Natural killer cell (primary cell): ENCODE data around the gene TICRR. TPM values are rescaled to one million over a fixed set of nuclear protein-coding genes. Genes with fewer than 3 reads are reported as not detected.
"Not testable (repeated sequence)": the region's sequence is repeated elsewhere in the genome, so short reads cannot be mapped to it uniquely, and the experiment has no call there.

Experiments used
- ATAC-seq, 3 donors: fragments of 150-1000 bp in 2 of 3; fragments of 200-7000 bp in 1 of 3; cut with Tn5 transposase; 1 replicate in 1 of 3; 2 replicates in 2 of 3; pipeline ENCODE4 v1.10.0; 2021; ENCODE audit warnings: mild to moderate bottlenecking in 2 of 3, moderate library complexity in 2 of 3
- DNase-seq, 2 donors: peaks; one replicate each; pipeline versions ENCODE4 v3.0.0 to v3.0.0-alpha.2; 2013 to 2021; ENCODE audit warnings: mixed read lengths in 1 of 2
- H3K27ac ChIP-seq: one replicate; pipeline ENCODE4 v1.5.1; 2013; ENCODE audit warnings: mild to moderate bottlenecking, low read length
- H3K27me3 ChIP-seq: one replicate; pipeline ENCODE4 v1.6.1; 2013; ENCODE audit warnings: low read length; ENCODE audit not compliant: control insufficient read depth, insufficient read depth
- H3K36me3 ChIP-seq: one replicate; pipeline ENCODE4 v1.6.1; 2013; ENCODE audit warnings: low read length; ENCODE audit not compliant: control insufficient read depth, insufficient read depth
- H3K4me1 ChIP-seq: one replicate; pipeline ENCODE4 v1.6.1; 2013; ENCODE audit warnings: low read length; ENCODE audit not compliant: control insufficient read depth, insufficient read depth
- H3K4me3 ChIP-seq: one replicate; pipeline ENCODE4 v1.5.1; 2013; ENCODE audit warnings: low read length
- H3K9me3 ChIP-seq: one replicate; pipeline ENCODE4 v1.6.1; 2013; ENCODE audit warnings: low read length; ENCODE audit not compliant: control insufficient read depth, insufficient read depth
- H3K27ac Mint-ChIP-seq, 2 donors: one replicate each; pipeline ENCODE4 v1.8.0; 2022; ENCODE audit warnings: mild to moderate bottlenecking in 2 of 2, mixed read lengths in 2 of 2, moderate library complexity in 1 of 2
- H3K27me3 Mint-ChIP-seq, 2 donors: one replicate each; pipeline ENCODE4 v1.8.0; 2022; ENCODE audit warnings: low read depth in 2 of 2, mixed read lengths in 2 of 2
- H3K36me3 Mint-ChIP-seq: one replicate; pipeline ENCODE4 v1.8.0; 2022; ENCODE audit warnings: mixed read lengths
- H3K4me1 Mint-ChIP-seq, 2 donors: one replicate each; pipeline ENCODE4 v1.8.0; 2022; ENCODE audit warnings: mixed read lengths in 2 of 2
- H3K4me3 Mint-ChIP-seq: one replicate; pipeline ENCODE4 v1.8.0; 2022; ENCODE audit warnings: mild to moderate bottlenecking, moderate library complexity, mixed read lengths
- H3K9me3 Mint-ChIP-seq, 2 donors: one replicate each; pipeline ENCODE4 v1.8.0; 2022; ENCODE audit warnings: mixed read lengths in 2 of 2
- CTCF ChIP-seq: fragments of 200-600 bp; IDR thresholded peaks from one replicate; pipeline ENCODE4 v1.8.0; 2022; ENCODE audit warnings: antibody characterized with exemption
- WGBS: methylation state at CpG from one replicate; pipeline ENCODE4 v1.1.7; 2013; ENCODE audit warnings: missing lambda C conversion rate; ENCODE audit not compliant: insufficient coverage; 5-methylcytosine and 5-hydroxymethylcytosine counted together
- intact Hi-C: fragments of 100-400 bp; cut with micrococcal nuclease; formaldehyde crosslinking; loops from one replicate; pipeline ENCODE4 v1.14.2; 2022
- total RNA-seq, 4 donors: library from RNA; stranded (reverse); fragments of 120-200 nt in 1 of 4; gene quantifications; one replicate each; pipeline versions ENCODE4 v1.2.3 to v1.2.4, GENCODE V29; 2013 to 2022

The TICRR gene
- total RNA-seq, 3 donors from 2014 or later (not counting 1 experiment from before 2014, with no cell fraction given): 0.13 to 0.59 (median 0.14) TPM

- H3K27me3 Mint-ChIP-seq: peaks cover 16 to 29% of the 10 kb centered on the region in 2 donors
- H3K36me3 Mint-ChIP-seq: peaks cover 9% of the 10 kb centered on the region
- peaks cover 4 to 7% of the 10 kb centered on the region in 2 donors for H3K9me3 Mint-ChIP-seq
- no peaks in the 10 kb centered on the region for H3K4me1 Mint-ChIP-seq
- Histone ChIP-seq H3K4me3 (no peak overlapping the region), H3K27me3 (no peaks in the 10 kb centered on the region), H3K36me3 (no peaks in the 10 kb centered on the region), H3K4me1 (no peaks in the 10 kb centered on the region), H3K27ac (no peak overlapping the region), H3K9me3 (peaks cover 4% of the 10 kb centered on the region)
- no peak overlapping the region for H3K4me3 Mint-ChIP-seq
- DNase-seq (no peak), ATAC-seq (no peak)
- WGBS: 96% methylated on average over 2 of the region's 4 CpGs
- intact Hi-C loops: no loop called here
- no peak for TF ChIP-seq CTCF
- no peak overlapping the region for H3K27ac Mint-ChIP-seq
These were observed 41.3 kb upstream of the TICRR start for GRCh38 chr15:89533861-89534544.

DNA sequence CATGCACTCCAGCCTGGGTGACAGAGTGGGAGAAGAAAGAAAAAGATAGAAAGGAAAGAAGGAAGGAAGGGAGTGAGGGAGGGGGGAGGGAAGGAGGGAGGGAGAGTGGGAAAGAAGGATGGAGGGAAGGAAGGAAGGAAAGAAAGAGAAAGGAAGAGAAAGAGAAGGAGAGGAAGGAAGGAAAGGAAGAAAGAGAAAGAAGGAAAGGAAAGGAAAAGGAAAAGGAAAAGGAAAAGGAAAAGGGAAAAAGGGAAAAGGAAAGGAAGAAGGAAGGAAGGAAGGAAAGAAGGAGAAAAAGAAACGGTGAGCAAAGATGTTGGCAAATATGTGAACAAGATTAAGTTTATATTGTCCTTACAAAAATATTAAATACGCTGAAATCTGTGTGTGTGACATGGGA is 36.2 kb upstream of the TICRR start:
- intact Hi-C loops: no loop called here

GRCh38 chr15:89542369-89542768 is 32.9 kb upstream of the TICRR start:
- Mint-ChIP-seq H3K9me3 (peaks cover 4 to 7% of the 10 kb centered on the region in 2 donors), H3K4me1 (no peaks in the 10 kb centered on the region), H3K27me3 (peaks cover 26 to 28% of the 10 kb centered on the region in 2 donors), H3K27ac (no peak overlapping the region), H3K4me3 (no peak overlapping the region), H3K36me3 (peaks cover 9% of the 10 kb centered on the region)
- H3K27me3 ChIP-seq: no peaks in the 10 kb centered on the region
- 70% methylated on average over 3 of the region's 3 CpGs for WGBS
- no peak overlapping the region for H3K4me3 ChIP-seq
- H3K9me3 ChIP-seq: peaks cover 4% of the 10 kb centered on the region
- ATAC-seq: no peak
- no peaks in the 10 kb centered on the region for H3K36me3 ChIP-seq
- intact Hi-C loops: no loop called here
- no peak for TF ChIP-seq CTCF
- no peak overlapping the region for H3K27ac ChIP-seq
- no peaks in the 10 kb centered on the region for H3K4me1 ChIP-seq
- DNase-seq: no peak

More for the DNA sequence above, 36.2 kb upstream of the TICRR start:
- Histone ChIP-seq H3K4me1 (no peaks in the 10 kb centered on the region), H3K4me3 (no peak overlapping the region), H3K36me3 (no peaks in the 10 kb centered on the region), H3K9me3 (peaks cover 4% of the 10 kb centered on the region), H3K27ac (no peak overlapping the region), H3K27me3 (no peaks in the 10 kb centered on the region)
- H3K4me1 Mint-ChIP-seq: no peaks in the 10 kb centered on the region
- H3K4me3 Mint-ChIP-seq: no peak overlapping the region
- peaks cover 9% of the 10 kb centered on the region for H3K36me3 Mint-ChIP-seq
- DNase-seq: no peak
- no peak for TF ChIP-seq CTCF
- 88% methylated on average over 2 of the region's 2 CpGs for WGBS
- peaks cover 4 to 7% of the 10 kb centered on the region in 2 donors for H3K9me3 Mint-ChIP-seq
- no peak for ATAC-seq
- no peak overlapping the region for H3K27ac Mint-ChIP-seq
- H3K27me3 Mint-ChIP-seq: peaks cover 30 to 44% of the 10 kb centered on the region in 2 donors

DNA sequence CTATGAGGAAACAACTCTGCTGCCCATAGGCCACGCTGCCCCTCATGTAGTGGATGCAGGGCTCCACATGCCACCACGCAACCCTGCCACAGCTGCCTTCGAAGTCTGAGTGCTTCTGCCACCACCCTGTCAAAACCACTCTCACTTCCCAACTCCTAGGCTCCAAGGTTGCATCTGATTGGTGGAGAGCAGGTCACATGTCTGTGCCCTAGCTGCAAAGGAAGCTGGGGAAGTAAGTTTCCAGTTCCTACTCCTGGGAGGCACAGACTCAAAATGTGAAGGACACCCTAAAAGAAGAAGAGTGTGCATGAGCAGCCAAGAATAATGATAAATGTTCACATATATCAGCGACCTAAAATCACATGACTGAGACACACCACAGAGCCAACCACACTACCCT is 31.9 kb upstream of the TICRR start:
- no peaks in the 10 kb centered on the region for H3K4me1 Mint-ChIP-seq

GRCh38 chr15:89549138-89549537 is 26.1 kb upstream of the TICRR start:
- H3K4me3 ChIP-seq, H3K36me3 Mint-ChIP-seq, H3K9me3 ChIP-seq, H3K27ac ChIP-seq, DNase-seq, H3K4me1 ChIP-seq, H3K27me3 ChIP-seq, H3K4me3 Mint-ChIP-seq, H3K9me3 Mint-ChIP-seq, H3K4me1 Mint-ChIP-seq, H3K27ac Mint-ChIP-seq, H3K36me3 ChIP-seq, ATAC-seq, intact Hi-C loops: not testable (repeated sequence)
- H3K27me3 Mint-ChIP-seq: peaks cover 9 to 27% of the 10 kb centered on the region in 2 donors
- no CpG with 5 or more reads among the region's 4 CpGs for WGBS

More for the DNA sequence above, 31.9 kb upstream of the TICRR start:
- H3K4me3 Mint-ChIP-seq: no peak overlapping the region
- Histone ChIP-seq H3K4me1 (no peaks in the 10 kb centered on the region), H3K36me3 (no peaks in the 10 kb centered on the region), H3K9me3 (no peaks in the 10 kb centered on the region), H3K4me3 (no peak overlapping the region), H3K27ac (no peak overlapping the region), H3K27me3 (no peaks in the 10 kb centered on the region)
- intact Hi-C loops: no loop called here
- H3K27me3 Mint-ChIP-seq: peaks cover 21% of the 10 kb centered on the region in 2 donors
- H3K36me3 Mint-ChIP-seq: no peaks in the 10 kb centered on the region
- DNase-seq: no peak
- H3K9me3 Mint-ChIP-seq: no peaks in the 10 kb centered on the region
- WGBS: 84% methylated on average over 4 of the region's 4 CpGs
- TF ChIP-seq CTCF: no peak
- H3K27ac Mint-ChIP-seq: no peak overlapping the region
- no peak for ATAC-seq
